Neural progenitor cell (in vitro differentiated cells): Measurements from ENCODE around the gene SDK2.

Experiments
- CTCF ChIP-seq: fragments of 200-600 bp; sonication (generic); IDR thresholded peaks from 2 replicates; pipeline ENCODE4 v1.5.1; 2017; ENCODE audit warnings: antibody characterized with exemption, mild to moderate bottlenecking
- EZH2phosphoT487 ChIP-seq: fragments of 200-600 bp; sonication (generic); IDR thresholded peaks from 2 replicates; pipeline ENCODE4 v1.6.1; 2017; ENCODE audit warnings: antibody characterized with exemption

GRCh38 chr17:73684183-73684582 lies 39.9 kb upstream of the SDK2 start:
- TF ChIP-seq CTCF (no peak), EZH2phosphoT487 (no peak)
